Kidney (tissue), 22 donors: ENCODE results near the gene SNX32. TPM values are rescaled to one million over a fixed set of nuclear protein-coding genes. Genes with fewer than 3 reads are reported as not detected.
A peak's percentile ranks its signal among the peaks of the same experiment; 100 is the strongest.

Experiments
- DNase-seq, 5 donors: peaks; one replicate each; pipeline ENCODE4 v3.0.0-alpha.2; 2013 to 2020
- FAIRE-seq: peaks from 2 replicates; lab custom pipeline; 2012; peaks lifted over from hg19 to GRCh38; lab: Jason Lieb, UNC
- H3K27ac ChIP-seq, 2 donors: one replicate each; pipeline ENCODE4 v1.7.0; 2013; ENCODE audit warnings: low read depth in 2 of 2, low read length in 2 of 2, inconsistent platforms in 1 of 2
- H3K27me3 ChIP-seq: one replicate; pipeline ENCODE4 v1.7.1; 2013; ENCODE audit warnings: low read length, inconsistent platforms; ENCODE audit not compliant: control insufficient read depth, insufficient read depth
- H3K36me3 ChIP-seq, 3 donors: one replicate each; pipeline versions ENCODE4 v1.7.0 to v1.7.1; 2013; ENCODE audit warnings: low read length in 3 of 3, control low read depth in 1 of 3, inconsistent platforms in 1 of 3; ENCODE audit not compliant: insufficient read depth in 3 of 3, control insufficient read depth in 2 of 3
- H3K4me1 ChIP-seq, 3 donors: one replicate each; pipeline versions ENCODE4 v1.7.0 to v1.7.1; 2013; ENCODE audit warnings: low read length in 3 of 3, inconsistent platforms in 1 of 3, low read depth in 1 of 3; ENCODE audit not compliant: control insufficient read depth in 2 of 3, insufficient read depth in 2 of 3
- H3K4me3 ChIP-seq, 3 donors: one replicate each; pipeline versions ENCODE4 v1.7.0 to v1.8.1; 2013; ENCODE audit warnings: low read length in 3 of 3, control low read depth in 1 of 3, inconsistent platforms in 1 of 3
- H3K9ac ChIP-seq, 3 donors: one replicate each; pipeline versions ENCODE4 v1.7.0 to v1.7.1; 2013; ENCODE audit warnings: low read length in 3 of 3, control low read depth in 1 of 3, inconsistent platforms in 1 of 3
- H3K9me3 ChIP-seq, 3 donors: one replicate each; pipeline versions ENCODE4 v1.7.0 to v1.7.1; 2013; ENCODE audit warnings: low read length in 3 of 3, control low read depth in 1 of 3, inconsistent platforms in 1 of 3; ENCODE audit not compliant: control insufficient read depth in 2 of 3, insufficient read depth in 1 of 3
- CTCF ChIP-seq: IDR thresholded peaks from 3 replicates; pipeline ENCODE4 v1.5.1; 2012; ENCODE audit warnings: mild to moderate bottlenecking, moderate library complexity, borderline replicate concordance; ENCODE audit not compliant: insufficient read depth; ENCODE audit errors: extremely low read depth
- intact Hi-C: fragments of 100-400 bp; cut with DNase I; formaldehyde crosslinking; loops from one replicate; pipeline ENCODE4 v1.11.1; 2022
- long read RNA-seq, 10 donors: library from polyadenylated mRNA in 1 of 10; unstranded in 1 of 10; transcript quantifications; one replicate each; pipeline ENCODE4 v2.0.0 and lab custom pipeline, GENCODE V29; 2021 to 2026
- polyA plus RNA-seq: library from polyadenylated mRNA; stranded (reverse); fragments of 350-450 nt; fragmentation: Illumina TruSeq; extraction: RNeasy Lipid Tissue Mini Kit (QIAGEN cat#74804); gene quantifications from one replicate; pipeline ENCODE4 v1.2.3, GENCODE V29; 2014; ENCODE audit warnings: low read depth, low replicate concordance; ENCODE audit not compliant: insufficient read depth
- total RNA-seq: library from RNA; stranded (reverse); fragmentation: NEBNext Ultra II Directional; extraction: Animal tissue kit (Norgen Biotek cat#: 25700); gene quantifications from one replicate; pipeline ENCODE4 v1.2.1, GENCODE V29; 2021
- donor health status: control.
- donor health status: control.
- donor health status: control.
- donor health status: control.
- donor health status: control.
- donor health status: DM: yes; HTN: yes; CAD: no.
- donor health status: Normal renal cell carcinoma (clear cell type).

Gene SNX32
- total RNA-seq (1.0 TPM), polyA plus RNA-seq (0.43 TPM)
- long read RNA-seq, donor 1: 0 reads
- long read RNA-seq, donor 2, partial matches to known transcripts: 607 of 607 reads
- long read RNA-seq, donor 2, other reads (novel, unspliced or antisense): 0 of 607 reads
- long read RNA-seq, donor 3, partial matches to known transcripts: 910 of 915 reads
- long read RNA-seq, donor 3, other reads (novel, unspliced or antisense): 5 of 915 reads
- long read RNA-seq, donor 4, partial matches to known transcripts: 881 of 881 reads
- long read RNA-seq, donor 4, other reads (novel, unspliced or antisense): 0 of 881 reads
- long read RNA-seq, donor 5, partial matches to known transcripts: 33 of 33 reads
- long read RNA-seq, donor 5, other reads (novel, unspliced or antisense): 0 of 33 reads
- long read RNA-seq, donor 6, partial matches to known transcripts: 911 of 916 reads
- long read RNA-seq, donor 6, other reads (novel, unspliced or antisense): 5 of 916 reads
- long read RNA-seq, donor 7, partial matches to known transcripts: 0 of 1 reads
- long read RNA-seq, donor 7, other reads (novel, unspliced or antisense): 0 of 1 reads
- long read RNA-seq, donor 8, partial matches to known transcripts: 771 of 779 reads
- long read RNA-seq, donor 8, other reads (novel, unspliced or antisense): 8 of 779 reads
- long read RNA-seq, donor 9: 0 reads
- long read RNA-seq, donor 10, partial matches to known transcripts: 0 of 1 reads
- long read RNA-seq, donor 10, other reads (novel, unspliced or antisense): 0 of 1 reads

GRCh38 chr11:65833297-65834030 is at the start of gene SNX32:
Gene SNX32, plus strand, starts transcription at chr11:65833963. Its CDS starts 103 bp downstream, at chr11:65834066.
- Histone ChIP-seq H3K27me3 (no peaks in the 10 kb centered on the region), H3K4me3 (peak within 1 kb of the TSS; percentile 69 to 85 (median 76)), H3K36me3 (no peaks in the 10 kb centered on the region), H3K4me1 (peaks cover 5 to 13% (median 6%) of the 10 kb centered on the region in 3 donors), H3K9me3 (no peaks in the 10 kb centered on the region), H3K27ac (peak within 1 kb of the TSS in 1 of 2 donors; percentile 41), H3K9ac (peak within 1 kb of the TSS; percentile 25 to 70 (median 68))
- intact Hi-C loops: loop anchor here (10.0 kb wide), 1 partner anchor 129 kb away; no protein-coding TSS in a partner anchor
- no peak for TF ChIP-seq CTCF
- FAIRE-seq: peak; percentile 35
- peak; percentile 95 to 98 (median 97) for DNase-seq

DNA sequence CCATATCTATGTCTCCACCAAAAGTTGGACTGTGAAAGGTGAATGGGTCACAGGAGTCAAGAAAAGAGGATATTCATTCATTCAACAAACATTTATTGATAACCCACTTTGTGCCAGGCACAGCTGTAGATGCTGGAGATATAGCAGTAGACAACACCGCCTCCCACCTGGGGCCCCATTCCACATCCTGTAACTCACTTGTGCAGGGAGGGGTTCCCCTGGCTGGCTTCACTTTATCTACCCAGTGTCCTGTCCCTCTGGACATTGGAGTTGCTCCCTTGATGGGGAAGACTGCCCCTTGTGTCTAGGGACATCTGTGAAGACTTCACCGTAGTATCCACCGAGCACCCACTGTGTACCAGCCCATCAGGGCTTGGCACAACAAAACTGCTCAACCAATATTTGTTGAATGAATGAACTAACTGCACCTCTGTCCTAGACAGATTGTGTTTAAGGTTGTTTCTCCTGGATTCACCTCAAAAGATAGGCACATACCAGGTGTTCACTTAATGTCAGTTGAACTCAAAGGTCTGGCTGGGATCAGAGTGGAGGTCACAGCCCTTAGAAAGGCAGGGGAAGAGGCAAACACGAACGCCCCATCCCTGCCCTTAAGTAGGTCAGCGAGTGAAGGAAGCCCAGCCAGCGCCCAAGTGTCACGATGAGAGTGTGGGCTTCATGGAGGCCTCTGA is 48.3 kb upstream of the SNX32 start:
- intact Hi-C loops: no loop called here
- FAIRE-seq: no peak
- Histone ChIP-seq H3K9me3 (no peaks in the 10 kb centered on the region), H3K27ac (no peak overlapping the region), H3K27me3 (peaks cover 3% of the 10 kb centered on the region), H3K36me3 (no peaks in the 10 kb centered on the region), H3K4me3 (no peak overlapping the region), H3K9ac (no peak overlapping the region), H3K4me1 (peaks cover 0 to 20% (median 7%) of the 10 kb centered on the region in 3 donors)
- DNase-seq: peak in 1 of 5 donors; percentile 32
- TF ChIP-seq CTCF: no peak

- FAIRE-seq (no peak), DNase-seq (peak in 4 of 5 donors; percentile 22 to 81 (median 42))
- Histone ChIP-seq H3K27ac (no peak overlapping the region), H3K4me3 (peak overlapping the region in 1 of 3 donors; percentile 25), H3K9ac (no peak overlapping the region), H3K36me3 (no peaks in the 10 kb centered on the region), H3K9me3 (no peaks in the 10 kb centered on the region), H3K27me3 (peaks cover 3% of the 10 kb centered on the region), H3K4me1 (peaks cover 0 to 27% (median 7%) of the 10 kb centered on the region in 3 donors)
- no peak for TF ChIP-seq CTCF
- intact Hi-C loops: no loop called here
These were observed 47.6 kb upstream of the SNX32 start for GRCh38 chr11:65786008-65786785.
